ENCODE results near the gene KRAS.
"Not testable (repeated sequence)": the region's sequence is repeated elsewhere in the genome, so short reads cannot be mapped to it uniquely, and the experiment has no call there.

KRAS gene

DNA sequence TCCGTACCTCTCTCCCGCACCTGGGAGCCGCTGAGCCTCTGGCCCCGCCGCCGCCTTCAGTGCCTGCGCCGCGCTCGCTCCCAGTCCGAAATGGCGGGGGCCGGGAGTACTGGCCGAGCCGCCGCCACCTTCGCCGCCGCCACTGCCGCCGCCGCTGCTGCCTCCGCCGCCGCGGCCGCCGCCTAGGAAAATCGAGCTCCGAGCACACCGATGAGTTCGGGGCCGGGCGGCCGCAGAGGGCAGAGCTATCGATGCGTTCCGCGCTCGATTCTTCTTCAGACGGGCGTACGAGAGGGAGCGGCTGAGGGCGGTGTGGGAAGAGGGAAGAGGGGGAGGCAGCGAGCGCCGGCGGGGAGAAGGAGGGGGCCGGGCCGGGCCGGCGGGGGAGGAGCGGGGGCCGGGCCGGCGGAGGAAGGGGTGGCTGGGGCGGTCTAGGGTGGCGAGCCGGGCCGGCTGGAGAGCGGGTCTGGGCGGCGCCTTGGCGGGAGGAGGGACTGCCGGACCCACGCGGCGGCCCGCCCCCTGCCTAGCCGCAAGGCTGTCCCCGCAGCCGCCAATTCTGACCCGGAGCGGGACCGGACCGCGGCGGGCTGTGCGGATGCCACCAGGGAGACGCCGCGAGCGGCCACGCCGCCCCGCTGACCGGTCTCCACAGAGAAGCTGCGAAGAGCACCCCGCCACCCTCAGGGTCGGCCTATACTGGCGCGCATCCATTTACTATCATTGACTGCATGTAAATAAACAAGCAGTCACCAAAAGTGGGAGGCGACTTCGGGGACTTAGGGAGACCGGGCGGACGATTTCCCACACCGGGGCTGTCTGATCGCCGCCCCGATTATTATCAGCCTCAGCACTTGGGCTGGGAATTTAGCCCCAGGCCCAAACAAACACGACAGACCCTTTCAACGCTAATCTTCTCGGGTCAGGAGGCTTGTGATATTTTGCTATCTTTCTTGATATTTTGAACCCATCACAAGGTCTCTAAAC lies at the start of gene KRAS:
TSS of gene KRAS (minus strand) at position 186 of the 987 bp plus-strand sequence.
- peak; percentile 80 for DNase-seq (ENCODE audit: low read depth)

DNA sequence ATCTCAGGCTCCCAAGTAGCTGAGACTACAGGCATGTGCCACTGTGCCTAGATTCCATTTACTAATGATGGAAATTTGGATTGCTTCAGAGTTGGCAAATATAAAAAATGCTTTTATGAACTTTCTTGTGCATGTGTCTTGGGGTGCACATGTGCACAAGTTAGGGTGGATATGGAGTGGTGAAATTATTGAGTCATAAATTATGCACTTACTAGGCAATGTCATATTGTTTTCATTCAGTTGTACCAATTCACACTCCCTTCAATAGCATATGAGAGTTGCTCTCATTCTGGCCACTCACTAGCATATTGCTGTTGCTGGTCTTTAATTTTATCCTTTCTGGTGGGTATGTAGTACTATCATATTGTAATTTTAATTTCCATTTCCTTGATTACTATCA lies 45.7 kb upstream of the KRAS start:
- no peak for DNase-seq (ENCODE audit: low read depth)

DNA sequence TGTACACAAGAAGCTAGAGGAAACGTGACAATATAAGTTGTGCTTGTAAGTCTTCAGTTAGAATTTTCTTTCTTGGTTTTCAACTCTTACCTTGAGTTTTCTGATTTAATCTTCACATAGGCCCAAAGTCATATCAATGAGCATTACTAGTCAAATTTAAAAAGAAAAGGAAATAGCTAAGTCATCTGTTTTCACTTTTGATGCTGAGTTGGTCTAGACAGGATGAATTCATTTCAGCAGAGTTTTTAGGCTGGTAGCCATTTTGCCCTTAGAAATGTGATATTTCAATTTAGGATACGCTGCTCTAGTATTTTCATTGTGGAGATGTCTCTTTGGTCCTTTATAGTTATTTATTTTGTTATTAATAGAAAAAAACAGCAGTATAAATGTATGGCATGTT lies 44.6 kb upstream of the KRAS start:
- no peak for DNase-seq (ENCODE audit: low read depth)

DNA sequence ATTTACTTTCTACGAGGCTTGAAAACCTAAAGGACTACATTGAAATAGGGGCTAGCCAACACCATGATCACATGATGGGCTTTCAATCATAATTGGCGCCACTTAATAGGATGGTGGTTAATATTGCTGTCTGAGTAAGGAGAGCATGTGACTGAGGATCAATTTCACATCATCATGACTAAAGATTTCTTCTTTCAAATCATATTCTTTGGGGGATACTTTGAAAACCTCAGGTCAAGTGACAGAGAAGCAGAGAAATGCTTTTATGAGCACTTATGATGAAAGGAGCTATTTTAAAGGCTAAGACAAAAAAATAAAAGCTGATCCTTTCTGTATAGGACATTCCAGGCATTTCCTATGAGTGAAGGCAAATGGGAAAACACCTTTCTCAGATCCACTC lies 42.9 kb upstream of the KRAS start:
- no peak for DNase-seq (ENCODE audit: low read depth)

DNA sequence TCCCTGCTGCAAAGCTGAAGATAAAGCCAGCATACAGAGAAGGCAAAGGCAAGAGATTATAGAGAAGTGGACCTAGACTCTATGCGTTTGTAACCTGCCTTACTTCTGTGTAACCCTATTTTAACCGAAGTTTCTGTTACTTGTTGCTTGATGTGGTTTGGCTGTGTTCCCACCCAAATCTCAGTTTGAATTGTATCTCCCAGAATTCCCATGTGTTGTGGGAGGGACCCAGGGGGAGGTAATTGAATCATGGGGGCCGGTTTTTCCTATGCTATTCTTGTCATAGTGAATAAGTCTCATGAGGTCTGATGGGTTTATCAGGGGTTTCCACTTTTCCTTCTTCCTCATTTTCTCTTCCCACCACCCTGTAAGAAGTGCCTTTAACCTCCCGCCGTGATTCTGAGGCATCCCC lies 42.1 kb upstream of the KRAS start:
- DNase-seq (ENCODE audit: low read depth): not testable (repeated sequence)

DNA sequence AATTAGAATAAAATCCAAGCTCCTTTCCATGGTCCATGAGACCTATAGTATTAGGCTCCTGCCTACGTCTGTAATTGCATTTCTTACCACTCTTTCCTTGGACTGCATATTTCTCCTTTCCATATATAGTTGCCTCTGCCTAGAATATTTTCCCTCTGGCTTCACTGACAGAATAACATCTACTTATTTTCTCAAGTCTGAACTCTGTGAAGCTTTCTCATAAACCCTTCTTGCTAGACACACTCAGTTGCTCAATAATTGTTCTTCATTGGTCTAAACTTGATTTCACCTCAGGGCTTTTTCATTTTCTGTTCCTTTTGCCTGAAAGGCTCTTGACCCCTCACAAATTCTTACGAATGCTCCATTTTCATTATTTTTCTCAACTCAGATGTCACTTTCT lies 36.9 kb upstream of the KRAS start:
- DNase-seq (ENCODE audit: low read depth): no peak

DNA sequence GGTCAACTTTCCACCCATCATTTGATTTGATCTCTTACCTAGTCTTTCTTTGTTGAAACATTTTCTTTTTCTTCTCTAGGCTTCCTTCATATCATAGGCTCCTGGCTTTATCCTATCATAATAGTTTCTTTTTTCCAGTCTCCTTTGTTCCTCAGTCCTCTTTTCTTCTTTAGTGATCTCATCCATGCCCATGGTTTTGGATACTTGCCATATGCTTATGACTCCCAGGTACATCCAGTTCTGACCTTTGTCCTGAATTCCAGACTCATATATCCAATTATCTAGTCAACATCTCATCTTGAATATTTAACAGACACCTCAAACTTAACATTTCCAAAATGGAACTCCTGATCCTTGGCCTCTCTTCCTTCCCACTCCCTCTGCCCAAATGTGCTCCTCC lies 36.1 kb upstream of the KRAS start:
- no peak for DNase-seq (ENCODE audit: low read depth)

DNA sequence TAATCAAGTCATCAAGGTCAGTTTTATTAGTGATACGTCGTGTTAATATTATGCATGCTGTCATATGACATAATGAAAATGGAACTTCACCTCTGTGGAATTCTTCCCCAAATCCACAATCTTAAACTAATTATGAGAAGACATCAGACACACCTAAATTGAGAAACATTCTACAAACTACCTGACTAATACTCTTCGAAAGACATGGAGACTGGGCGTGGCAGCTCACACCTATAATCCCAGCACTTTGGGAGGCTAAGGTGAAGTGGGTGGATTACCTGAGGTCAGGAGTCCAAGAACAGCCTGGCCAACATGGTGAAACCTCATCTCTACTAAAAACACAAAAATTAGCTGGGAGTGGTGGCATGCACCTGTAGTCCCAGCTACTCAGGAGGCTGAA lies 33.3 kb upstream of the KRAS start:
- DNase-seq (ENCODE audit: low read depth): no peak

DNA sequence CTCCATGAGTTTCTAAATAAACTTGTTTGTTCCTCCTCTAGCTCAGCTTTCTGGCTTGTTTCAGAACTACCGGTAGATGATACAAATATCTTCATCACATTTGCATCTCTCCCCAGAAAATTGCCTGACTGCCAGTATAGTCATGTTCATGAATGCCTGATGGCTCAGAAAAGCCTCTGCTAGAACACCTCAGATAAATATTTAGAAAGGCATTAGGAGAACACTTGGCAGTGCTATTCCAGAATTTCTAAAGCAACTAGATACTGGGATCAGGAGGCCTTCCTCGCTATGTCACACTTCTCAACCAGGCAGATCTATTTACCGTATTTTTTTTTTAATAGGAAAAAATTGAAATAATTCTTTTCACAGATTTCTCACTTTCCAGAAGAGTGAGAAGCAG lies 32.3 kb upstream of the KRAS start:
- DNase-seq (ENCODE audit: low read depth): no peak

DNA sequence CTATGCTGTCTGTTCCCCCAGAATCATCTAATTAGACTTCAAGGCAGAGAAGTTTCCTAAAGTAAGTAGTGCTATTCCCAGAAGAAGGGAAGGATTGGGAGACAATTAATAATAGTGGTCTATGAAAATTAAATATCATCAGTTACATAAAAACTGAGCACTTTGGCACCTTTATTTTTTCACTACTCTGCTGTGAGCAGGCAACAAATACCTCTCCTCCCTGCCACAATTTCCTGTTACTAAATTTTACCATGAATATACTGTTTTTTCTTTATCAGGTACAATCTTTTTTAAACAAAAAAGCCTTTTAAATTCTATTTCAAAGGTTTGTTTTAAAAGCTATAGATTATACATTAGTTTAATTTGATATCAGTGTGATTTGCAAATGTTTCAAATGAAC lies 29.4 kb upstream of the KRAS start:
- DNase-seq (ENCODE audit: low read depth): no peak

DNA sequence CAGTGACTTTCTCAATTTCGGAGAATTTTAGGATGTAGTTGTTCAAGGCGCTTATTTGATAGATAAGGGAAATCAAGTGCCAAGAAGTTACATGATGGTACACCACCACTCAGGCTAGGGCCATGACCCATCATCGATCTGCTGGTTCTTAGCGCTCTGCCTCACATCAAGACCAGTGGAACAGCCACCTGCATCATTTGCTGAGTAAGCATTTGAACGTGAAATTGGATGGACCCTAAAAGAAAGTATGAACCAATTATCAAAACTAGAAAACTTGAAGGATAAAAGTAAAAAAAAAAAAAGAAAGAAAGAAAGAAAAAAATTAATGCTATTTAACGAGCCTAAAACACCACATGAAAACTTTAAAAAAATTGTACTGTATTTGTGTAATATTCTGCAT lies 27.5 kb upstream of the KRAS start:
- no peak for DNase-seq (ENCODE audit: low read depth)

DNA sequence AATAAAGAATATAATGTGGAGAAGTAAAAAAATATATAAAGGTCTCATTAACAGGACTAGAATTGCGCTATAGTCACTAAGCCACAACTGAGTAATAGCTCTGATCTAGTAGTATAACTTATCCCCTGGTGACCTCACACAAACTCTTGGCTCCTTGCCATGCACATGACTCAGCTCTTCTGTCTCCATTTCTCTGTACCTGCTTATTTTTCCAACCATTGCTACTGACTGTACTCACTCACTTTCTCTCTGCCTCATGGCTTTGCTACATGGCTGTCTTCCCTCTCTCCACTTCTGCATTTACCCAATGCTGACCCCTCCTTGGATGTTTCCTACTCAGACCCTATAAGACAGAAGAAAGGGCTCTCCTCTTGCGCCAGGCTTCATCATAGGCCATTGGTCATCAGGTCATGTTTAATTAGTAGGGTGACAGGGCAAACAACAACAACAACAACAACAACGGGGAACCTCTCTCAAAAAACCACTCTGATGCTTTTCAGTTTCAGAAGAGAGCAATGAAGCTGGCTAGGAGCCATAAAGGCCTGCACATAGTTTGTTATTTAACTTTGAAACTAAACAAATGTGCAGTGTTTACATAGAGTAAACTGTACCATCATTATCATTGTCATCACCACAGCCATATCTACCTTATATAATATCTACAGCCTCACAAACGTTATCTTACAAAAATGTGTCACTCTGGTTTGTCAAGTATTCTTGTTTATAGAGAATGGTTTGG lies 25.6 kb upstream of the KRAS start:
- DNase-seq (ENCODE audit: low read depth): no peak

DNA sequence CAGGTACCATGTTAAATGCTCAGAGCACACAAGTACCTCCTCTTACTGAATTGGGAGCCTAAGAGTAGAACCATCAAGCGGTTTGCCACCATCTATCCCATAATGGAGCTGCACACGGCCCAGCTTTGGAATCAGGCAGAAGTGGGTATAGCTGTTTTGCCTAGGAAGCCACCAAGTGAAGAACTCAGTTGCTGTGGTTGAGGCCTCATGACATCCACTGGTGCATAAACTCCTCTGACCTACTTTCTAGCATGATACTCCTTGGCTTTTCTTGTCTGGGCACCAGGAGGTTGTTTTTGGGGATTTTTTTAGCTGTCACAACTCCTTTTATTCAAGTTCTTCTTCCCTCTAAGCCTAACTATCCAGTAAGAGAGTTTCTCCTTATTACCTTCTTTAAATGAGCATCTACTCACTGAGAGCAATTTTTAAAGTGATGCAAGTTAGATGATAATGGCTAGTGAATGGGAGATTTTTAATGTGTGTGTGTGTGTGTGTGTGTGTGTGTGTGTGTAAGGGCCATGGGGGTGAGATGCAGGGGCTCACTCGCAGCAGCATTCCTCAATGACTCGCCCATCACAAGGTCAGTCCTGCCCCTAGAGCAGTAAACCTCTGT lies 20.9 kb upstream of the KRAS start:
- DNase-seq (ENCODE audit: low read depth): no peak

DNA sequence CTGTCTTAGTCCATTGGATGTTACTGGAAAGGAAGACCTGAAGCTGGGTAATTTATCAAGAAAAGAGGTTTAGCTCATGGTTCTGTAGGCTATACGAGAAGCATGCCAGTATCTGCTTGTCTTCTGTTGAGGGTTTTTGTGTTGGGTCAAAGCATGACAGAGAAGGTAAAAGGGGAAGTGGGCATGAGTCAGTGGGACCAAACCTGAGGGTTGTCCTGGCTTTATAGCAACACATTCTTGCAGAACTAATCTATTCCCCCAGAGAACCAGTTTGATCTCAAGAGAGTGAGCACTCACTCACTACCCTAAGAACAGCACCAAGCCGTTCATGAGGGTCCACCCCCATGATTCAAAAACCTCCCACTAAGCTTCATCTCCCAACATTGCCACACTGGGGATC lies 19.0 kb upstream of the KRAS start:
- DNase-seq (ENCODE audit: low read depth): no peak

DNA sequence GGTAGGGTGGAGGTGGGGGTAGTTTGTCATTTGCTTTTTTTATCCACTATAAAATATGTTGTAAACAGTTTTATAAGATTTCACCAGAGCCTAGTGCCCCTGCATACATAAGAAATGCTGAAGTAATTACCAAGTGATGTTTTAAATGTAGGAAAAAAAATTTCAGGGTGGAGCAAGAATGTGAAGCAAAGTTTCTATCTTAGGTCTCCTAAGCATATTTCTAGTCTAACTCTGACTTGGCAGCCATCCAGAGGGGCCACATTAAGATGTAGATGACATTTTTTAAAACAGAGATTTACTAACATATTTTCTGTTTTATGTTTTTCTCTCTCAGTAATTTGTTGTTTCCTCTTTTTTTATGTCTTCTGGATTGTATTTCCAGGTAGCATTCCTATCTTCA lies 15.8 kb upstream of the KRAS start:
- no peak for DNase-seq (ENCODE audit: low read depth)

DNA sequence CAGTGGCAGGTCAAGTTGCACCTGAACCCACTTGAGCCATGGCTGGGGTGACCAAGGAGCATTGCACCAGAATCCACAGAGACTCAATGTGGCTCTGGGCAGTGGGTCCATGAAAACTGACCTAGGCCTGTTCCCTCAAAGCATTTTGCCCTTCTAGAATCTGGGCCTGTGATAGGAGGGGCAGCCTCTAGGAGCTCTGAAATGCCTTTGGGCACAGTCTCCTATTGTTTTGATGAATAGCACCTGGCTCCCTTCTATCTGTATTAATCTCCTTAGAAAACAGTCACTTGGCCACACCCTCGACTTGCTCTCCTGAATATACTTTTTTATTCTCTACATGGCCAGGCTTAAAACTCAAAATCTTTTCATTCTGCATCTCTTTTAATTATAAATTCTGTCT lies 14.1 kb upstream of the KRAS start:
- no peak for DNase-seq (ENCODE audit: low read depth)

DNA sequence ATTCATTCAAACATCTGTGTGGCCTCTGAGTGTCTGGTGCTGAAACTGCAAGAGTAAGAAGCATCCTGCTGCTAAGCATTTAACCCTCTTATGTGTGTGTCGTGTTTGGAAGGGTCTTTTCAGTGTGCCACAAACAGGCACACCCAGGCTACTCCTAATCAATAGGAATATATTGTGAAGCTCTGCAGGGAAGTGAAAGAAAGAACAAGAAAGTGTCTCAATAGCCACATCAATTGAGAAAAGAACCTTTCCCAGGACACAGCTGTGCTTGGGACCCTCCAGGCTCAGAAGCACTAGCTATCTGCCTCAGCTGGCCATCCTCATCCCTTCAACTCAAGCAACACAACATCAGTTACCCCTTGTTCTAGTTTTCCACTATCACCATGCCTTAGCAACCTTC lies 13.4 kb upstream of the KRAS start:
- no peak for DNase-seq (ENCODE audit: low read depth)

DNA sequence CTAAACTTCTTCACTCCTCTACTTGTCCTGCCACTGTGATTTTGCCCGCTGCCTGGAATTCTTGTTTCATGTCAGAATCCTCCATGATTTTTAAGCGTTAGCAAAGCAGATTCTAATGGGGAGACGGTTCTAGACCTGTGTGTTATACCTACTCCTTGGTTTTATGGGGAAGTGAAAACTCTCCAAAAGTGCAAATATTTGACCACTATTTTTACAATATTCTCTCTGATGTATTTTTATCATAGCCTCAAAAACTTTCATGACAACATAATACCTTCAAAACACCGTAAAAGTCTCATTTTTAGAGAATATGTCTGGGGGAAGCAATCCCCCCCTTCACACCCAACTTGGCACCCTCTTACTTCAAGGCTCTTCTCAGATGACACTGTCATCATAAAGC lies 12.9 kb upstream of the KRAS start:
- no peak for DNase-seq (ENCODE audit: low read depth)

DNA sequence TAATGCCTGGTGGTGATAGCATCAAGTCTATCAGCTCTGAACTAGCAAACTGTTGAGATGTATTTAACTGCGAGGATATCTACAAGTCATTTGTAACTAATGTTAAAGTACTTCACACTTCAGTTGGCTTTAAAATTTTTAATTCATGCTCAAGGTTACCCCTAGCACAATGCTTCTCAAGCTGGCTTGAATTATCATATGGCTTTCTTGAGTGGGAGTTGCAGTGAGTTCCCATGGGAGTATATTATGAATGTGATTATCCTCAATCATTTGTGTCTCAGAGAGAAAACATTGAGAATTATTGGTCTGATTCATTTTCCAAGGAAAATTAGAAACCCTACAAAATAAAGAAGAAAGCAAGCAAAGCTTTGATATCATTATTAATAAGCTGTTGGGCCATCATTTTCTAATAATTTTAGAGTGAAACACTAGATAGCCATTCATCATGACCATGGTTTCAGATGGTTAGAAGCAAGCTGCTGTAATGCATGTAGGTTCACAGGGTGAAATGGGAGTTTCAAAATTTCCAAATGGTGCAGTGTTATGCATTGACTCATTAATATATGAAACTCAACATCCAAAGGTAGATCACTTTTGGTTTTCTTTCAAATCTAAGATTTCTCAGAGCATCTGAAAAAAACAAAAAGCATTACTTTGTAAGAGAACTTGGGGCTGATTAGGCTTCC lies 11.8 kb upstream of the KRAS start:
- no peak for DNase-seq (ENCODE audit: low read depth)

DNA sequence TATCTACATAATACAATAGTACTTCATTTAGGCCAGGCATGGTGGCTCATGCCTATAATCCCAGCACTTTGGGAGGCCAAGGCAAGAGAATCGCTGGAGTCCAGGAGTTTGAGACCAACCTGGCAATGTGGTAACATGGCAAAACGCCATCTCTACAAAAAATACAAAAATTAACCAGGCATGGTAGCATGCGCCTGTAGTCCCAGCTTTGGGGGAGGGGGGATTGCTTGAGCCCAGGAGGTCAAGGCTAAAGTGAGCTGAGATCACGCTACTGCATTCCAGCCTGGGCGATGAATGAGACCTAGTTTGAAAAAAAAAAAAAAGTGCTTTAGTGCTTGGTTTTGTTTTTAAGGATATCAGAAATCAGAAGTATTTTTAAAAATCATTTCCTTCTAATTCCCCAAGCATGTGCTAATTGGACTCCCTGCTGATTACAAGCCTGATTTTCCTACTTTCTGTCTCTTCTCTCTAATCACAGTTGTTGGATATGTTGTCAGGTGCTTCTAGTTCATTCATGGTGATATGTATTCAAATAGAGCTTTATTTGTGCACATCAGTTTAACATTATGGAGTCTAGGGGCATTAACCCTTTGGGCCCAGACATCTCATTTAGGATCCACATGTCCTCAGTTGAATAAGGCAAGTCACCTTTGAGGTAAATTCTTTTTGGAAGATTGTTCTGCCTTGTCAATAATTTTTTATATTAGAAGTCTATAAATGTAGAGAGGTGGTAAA lies 7.0 kb upstream of the KRAS start:
- DNase-seq (ENCODE audit: low read depth): no peak

DNA sequence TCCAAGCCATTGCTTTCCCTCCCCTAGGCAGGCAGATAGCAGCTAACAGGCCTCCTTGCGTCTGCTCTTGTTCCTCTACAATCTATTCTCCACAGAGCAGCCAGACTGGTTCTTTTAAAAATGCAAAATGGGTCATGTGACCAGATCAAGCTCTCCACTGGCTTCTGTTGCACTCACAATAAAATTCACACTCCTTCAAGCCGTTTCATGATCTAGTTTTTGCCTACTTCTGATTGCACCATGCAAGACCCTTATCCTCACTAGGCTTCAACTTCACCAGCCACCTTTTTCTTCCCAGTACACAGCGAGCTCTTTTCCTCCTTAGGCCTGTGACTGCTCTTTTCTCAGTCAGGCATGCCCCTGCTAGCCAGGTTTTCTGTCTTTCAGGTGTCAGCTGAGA lies 6.1 kb upstream of the KRAS start:
- no peak for DNase-seq (ENCODE audit: low read depth)

DNA sequence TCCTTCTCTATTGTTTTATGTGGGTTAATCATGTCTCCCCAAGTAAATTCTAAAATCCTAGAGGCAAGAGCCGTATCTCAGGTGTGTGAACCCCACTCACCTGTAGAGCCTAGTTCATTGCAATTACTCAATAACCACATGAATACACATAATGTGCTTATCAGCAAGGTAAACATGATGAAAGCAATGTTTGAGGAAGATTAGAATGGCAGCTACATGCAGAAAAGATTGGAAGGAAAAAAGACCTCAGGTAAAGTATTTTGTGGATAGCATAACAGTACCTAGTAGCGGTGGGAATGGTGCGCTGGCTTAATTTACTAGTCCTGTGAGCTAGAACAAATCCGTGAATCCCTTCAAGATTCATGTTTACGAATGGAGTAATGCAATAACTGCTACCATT lies 5.3 kb upstream of the KRAS start:
- no peak for DNase-seq (ENCODE audit: low read depth)

Data from stimulated activated CD8-positive, alpha-beta memory T cell treated with anti-CD3 and anti-CD28 coated beads, Interleukin-15, amount 100 ng/mL, for 1 hour (primary cell).